ENCODE data around the gene CD40.

CD40 gene

DNA sequence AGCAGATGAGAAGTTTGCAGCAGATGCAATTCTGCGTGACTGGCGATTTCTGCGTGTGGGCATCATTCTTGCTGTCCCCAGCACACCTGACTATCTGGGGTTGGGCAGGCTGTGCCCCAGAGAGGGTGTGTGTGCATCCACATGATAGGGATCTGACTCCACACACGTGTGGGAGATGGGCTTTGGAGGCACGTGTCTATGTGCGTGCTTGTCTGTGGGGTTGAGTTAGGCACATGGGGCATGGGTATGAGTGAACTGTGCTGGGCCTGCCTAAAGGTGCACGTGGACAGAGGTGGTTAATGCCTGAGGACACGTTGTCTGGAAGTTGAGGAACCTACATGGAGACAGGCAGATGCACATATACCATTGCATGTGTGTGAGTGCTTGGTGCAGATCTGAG lies 50.3 kb downstream of the CD40 start:
- no peak overlapping the region for H3K4me3 ChIP-seq (ENCODE audit: low read depth, low read length)
- in situ Hi-C loops (cut with HindIII; ENCODE audit: low sequenced_read_pairs) = no loop called here
- DNase-seq (ENCODE audit: low read depth) = no peak
- no peak for TF ChIP-seq CTCF (IDR thresholded peaks at IDR 0.05; ENCODE audit: low read depth, low read length, missing control alignments)

DNA sequence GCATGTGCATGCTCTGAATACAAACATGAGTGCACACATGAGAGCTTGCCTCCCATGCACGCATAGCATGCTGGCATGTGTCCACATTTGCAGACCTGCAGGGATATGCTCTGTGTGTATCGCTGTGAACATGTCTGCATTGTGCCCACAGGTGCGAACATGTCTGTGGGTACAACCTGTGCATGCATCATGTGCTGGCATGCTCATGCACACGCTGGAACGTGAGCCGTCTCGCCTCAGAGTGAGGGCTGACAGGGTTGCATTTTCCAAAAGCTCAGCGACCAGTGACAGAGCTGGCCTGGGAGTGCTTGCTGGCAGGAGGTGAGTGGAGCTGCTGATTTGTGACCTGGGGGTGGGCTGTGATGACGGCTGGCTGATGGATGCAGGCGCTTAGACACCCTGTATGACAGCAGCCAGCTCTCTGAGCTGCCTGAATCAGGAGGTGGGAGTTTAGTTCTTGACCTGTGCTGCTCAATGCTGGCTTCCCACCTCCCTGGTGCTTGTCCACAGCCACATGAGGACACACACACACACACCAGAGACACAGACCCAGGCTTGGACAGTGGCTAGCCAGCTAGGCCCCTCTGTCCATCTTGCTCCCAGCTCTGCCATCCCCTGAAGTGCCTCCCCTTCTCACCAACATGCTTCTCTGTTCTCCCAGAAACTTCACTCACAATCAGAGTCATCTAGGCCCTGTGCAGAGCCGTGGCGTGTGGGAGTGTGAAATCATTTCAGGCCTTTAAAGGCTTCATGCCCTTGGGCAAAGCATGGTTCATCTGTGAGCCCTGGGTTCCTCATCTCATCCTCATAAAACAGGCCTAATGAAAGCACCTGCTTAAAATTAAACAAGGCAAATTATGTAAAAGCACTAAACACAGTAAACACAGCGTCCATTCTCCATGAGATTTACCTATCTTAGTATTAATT lies 51.4 kb downstream of the CD40 start:
- in situ Hi-C loops (cut with HindIII; ENCODE audit: low sequenced_read_pairs) = no loop called here
- H3K4me3 ChIP-seq (ENCODE audit: low read depth, low read length) = no peak overlapping the region
- TF ChIP-seq CTCF (IDR thresholded peaks at IDR 0.05; ENCODE audit: low read depth, low read length, missing control alignments) = no peak
- no peak for DNase-seq (ENCODE audit: low read depth)

- in situ Hi-C loops (cut with HindIII; ENCODE audit: low sequenced_read_pairs) = no loop called here
- DNase-seq (ENCODE audit: low read depth) = no peak
- TF ChIP-seq CTCF (IDR thresholded peaks at IDR 0.05; ENCODE audit: low read depth, low read length, missing control alignments) = no peak
- no peak overlapping the region for H3K4me3 ChIP-seq (ENCODE audit: low read depth, low read length)
Measured at GRCh38 chr20:46171476-46171875, 53.4 kb downstream of the CD40 start.

DNA sequence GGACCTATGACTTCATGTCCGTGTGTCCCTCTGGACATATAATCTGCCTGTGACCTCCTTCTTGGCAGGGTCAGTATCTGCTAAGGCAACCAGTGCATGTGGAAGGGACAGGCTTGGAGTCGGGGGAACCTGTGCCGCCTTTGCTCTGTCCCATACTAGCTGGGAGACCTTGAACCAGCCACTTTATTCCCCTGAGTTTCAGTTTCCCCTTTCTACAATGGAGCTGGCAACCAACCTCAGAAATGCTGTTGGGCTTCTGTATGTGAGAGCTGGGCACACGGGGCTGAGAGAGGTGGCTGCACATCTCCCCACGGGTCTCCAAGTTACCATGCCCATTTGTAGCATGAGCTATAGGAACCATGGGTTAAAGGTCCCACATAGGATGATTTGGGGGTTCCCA lies 53.8 kb downstream of the CD40 start:
- TF ChIP-seq CTCF (IDR thresholded peaks at IDR 0.05; ENCODE audit: low read depth, low read length, missing control alignments) = no peak
- in situ Hi-C loops (cut with HindIII; ENCODE audit: low sequenced_read_pairs) = no loop called here
- no peak for DNase-seq (ENCODE audit: low read depth)
- no peak overlapping the region for H3K4me3 ChIP-seq (ENCODE audit: low read depth, low read length)

DNA sequence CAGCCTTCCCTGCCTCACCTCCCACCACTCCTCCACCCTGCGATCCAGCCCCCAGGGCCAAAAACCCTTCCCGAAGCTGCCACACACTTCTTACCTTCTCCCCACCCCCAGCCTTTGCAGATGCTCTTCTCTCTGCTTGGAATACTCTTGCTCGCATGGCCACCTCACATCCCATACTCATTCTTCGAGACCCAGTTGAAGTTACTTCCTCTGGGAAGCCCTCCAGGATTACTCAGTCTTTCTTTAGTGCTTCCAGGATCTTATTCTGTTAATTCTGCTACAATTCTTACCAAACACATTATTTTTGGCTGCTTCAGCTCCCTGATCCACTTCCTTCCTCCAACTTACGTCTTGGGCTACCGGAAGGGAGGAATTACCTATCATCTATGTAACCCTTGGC lies 54.3 kb downstream of the CD40 start:
- TF ChIP-seq CTCF (IDR thresholded peaks at IDR 0.05; ENCODE audit: low read depth, low read length, missing control alignments) = no peak
- in situ Hi-C loops (cut with HindIII; ENCODE audit: low sequenced_read_pairs) = no loop called here
- DNase-seq (ENCODE audit: low read depth) = no peak
- no peak overlapping the region for H3K4me3 ChIP-seq (ENCODE audit: low read depth, low read length)

DNA sequence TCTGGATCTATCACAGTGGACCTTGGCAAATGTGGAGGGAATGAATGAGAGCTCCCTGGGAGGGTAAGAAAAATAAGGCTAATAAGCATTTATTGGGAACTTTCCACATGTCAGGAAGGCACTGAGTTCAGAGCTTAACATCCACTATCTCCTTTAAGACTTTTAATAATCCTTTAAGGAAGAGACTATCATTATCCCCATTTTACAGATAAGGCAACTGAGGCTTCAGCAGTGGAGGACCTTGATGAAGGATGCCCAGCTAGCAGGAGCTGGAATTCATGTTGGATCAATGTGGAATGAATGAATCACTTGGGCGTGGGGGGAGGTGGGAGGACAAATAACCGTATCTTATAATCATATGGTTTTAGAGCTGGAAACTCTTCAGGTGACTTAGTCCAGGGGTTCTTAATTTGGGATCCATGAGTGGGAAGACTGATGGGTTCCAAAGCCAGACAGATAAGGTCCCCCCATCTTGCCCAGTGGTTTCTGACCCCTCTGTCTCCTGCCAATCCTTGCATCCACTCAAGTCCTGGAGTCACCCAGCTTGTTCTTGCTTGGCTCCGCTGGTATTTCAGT lies 54.9 kb downstream of the CD40 start:
- no peak for TF ChIP-seq CTCF (IDR thresholded peaks at IDR 0.05; ENCODE audit: low read depth, low read length, missing control alignments)
- in situ Hi-C loops (cut with HindIII; ENCODE audit: low sequenced_read_pairs) = no loop called here
- no peak overlapping the region for H3K4me3 ChIP-seq (ENCODE audit: low read depth, low read length)
- DNase-seq (ENCODE audit: low read depth) = no peak

Measured in astrocyte of the cerebellum (primary cell).